Esophagus muscularis mucosa (tissue), 4 donors: ENCODE data around the gene GALNT2. TPM values are rescaled to one million over a fixed set of nuclear protein-coding genes. Genes with fewer than 3 reads are reported as not detected.
A peak's percentile ranks its signal among the peaks of the same experiment; 100 is the strongest.

Source experiments
- DNase-seq: peaks from one replicate; pipeline ENCODE4 v3.0.0-alpha.2; 2017; ENCODE audit errors: extremely low spot score
- H3K27ac ChIP-seq, 4 donors: fragments of 200-600 bp; sonication (generic); replicated peaks in 1 of 4; 1 replicate in 3 of 4; 2 replicates in 1 of 4; pipeline ENCODE4 v1.5.1; 2016 to 2019; ENCODE audit warnings: mild to moderate bottlenecking in 1 of 4
- H3K27me3 ChIP-seq, 4 donors: fragments of 200-600 bp; sonication (generic); one replicate each; pipeline versions ENCODE4 v1.5.1 to v1.6.0; 2016 to 2019
- H3K36me3 ChIP-seq, 4 donors: fragments of 200-600 bp; sonication (generic); one replicate each; pipeline ENCODE4 v1.5.1; 2016 to 2019
- H3K4me1 ChIP-seq, 4 donors: fragments of 200-600 bp; sonication (generic); one replicate each; pipeline ENCODE4 v1.5.1; 2016 to 2019
- H3K4me3 ChIP-seq, 4 donors: fragments of 200-600 bp; sonication (generic); 1 replicate in 2 of 4; 2 replicates in 2 of 4; pipeline ENCODE4 v1.5.1; 2016 to 2019; ENCODE audit warnings: mild to moderate bottlenecking in 4 of 4, moderate library complexity in 1 of 4
- H3K9me3 ChIP-seq, 4 donors: fragments of 200-600 bp; sonication (generic); 1 replicate in 3 of 4; 2 replicates in 1 of 4; pipeline ENCODE4 v1.5.1; 2016 to 2019
- EP300 ChIP-seq: sonication (generic); formaldehyde crosslinking; IDR thresholded peaks from one replicate; pipeline ENCODE4 v1.6.1; 2017; ENCODE audit warnings: antibody characterized with exemption
- POLR2A ChIP-seq: fragments of 450-650 bp; IDR thresholded peaks from one replicate; pipeline ENCODE4 v1.6.1; 2017; ENCODE audit warnings: antibody characterized with exemption, moderate library complexity, mild to moderate bottlenecking, low read depth
- POLR2AphosphoS5 ChIP-seq, 2 donors: sonication (generic); formaldehyde crosslinking; IDR thresholded peaks; one replicate each; pipeline ENCODE4 v1.6.1; 2017; ENCODE audit warnings: antibody characterized with exemption in 2 of 2
- WGBS: methylation state at CpG from one replicate; pipeline ENCODE4 v1.1.5; 2018; 5-methylcytosine and 5-hydroxymethylcytosine counted together
- intact Hi-C: fragments of 100-400 bp; cut with DNase I; formaldehyde crosslinking; loops from one replicate; pipeline ENCODE4 v1.15.1; 2023
- total RNA-seq, 4 donors: library from RNA; depleted of rRNA; stranded (reverse); fragments of >200 nt; gene quantifications; one replicate each; pipeline versions ENCODE4 v1.1.0 to v1.2.1, GENCODE V29; 2016
- TF ChIP-seq, protein P1 (sequence below), 3 experiments: fragments of 200-600 bp in 2 of 3; fragments of 450-650 bp in 1 of 3; sonication (generic) in 2 of 3; IDR thresholded peaks; one replicate each; pipeline ENCODE4 v1.5.1; 2017 to 2019; ENCODE audit warnings: antibody characterized with exemption in 3 of 3, mild to moderate bottlenecking in 2 of 3, moderate library complexity in 1 of 3

Gene GALNT2
- total RNA-seq, 4 donors from 2014 or later = 89.6 to 145 (median 129) TPM

DNA sequence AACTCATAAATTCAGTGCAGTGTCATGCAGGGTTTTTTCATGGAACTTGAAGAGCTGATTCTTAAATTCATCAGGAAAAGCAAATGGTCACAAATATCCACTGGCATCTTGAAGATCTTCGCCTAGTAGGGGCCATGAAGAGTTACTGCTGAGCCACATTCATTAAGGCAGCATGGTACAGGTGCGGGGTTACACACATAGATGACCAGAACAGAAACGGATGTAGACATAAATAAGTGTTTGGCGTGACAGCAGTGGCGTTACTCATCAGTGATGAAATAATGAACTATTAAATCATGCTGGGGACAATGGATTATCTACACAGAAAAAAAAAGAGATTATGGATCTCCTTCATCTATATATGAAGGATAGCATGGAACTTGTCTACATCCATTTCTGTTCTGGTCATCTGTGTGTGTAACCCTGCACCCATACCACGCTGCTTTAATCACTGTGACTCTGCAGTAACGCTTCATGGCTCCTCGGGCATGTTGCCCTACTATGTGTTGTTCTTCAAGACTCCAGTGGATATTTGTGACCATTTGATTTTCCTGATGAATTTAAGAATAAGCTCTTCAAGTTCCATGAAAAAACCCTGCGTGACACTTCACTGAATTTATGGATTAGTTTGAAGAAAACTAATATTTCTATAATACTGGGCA, 161.3 kb downstream of the GALNT2 start:
- Histone ChIP-seq H3K27ac (no peak overlapping the region), H3K9me3 (no peaks in the 10 kb centered on the region), H3K36me3 (no peaks in the 10 kb centered on the region), H3K4me3 (no peak overlapping the region), H3K4me1 (peaks cover 28 to 66% (median 47%) of the 10 kb centered on the region in 4 donors), H3K27me3 (no peaks in the 10 kb centered on the region)
- WGBS = 93% methylated on average over 9 of the region's 9 CpGs
- intact Hi-C loops = no loop called here
- no peak for DNase-seq
- TF ChIP-seq, protein P1, sequence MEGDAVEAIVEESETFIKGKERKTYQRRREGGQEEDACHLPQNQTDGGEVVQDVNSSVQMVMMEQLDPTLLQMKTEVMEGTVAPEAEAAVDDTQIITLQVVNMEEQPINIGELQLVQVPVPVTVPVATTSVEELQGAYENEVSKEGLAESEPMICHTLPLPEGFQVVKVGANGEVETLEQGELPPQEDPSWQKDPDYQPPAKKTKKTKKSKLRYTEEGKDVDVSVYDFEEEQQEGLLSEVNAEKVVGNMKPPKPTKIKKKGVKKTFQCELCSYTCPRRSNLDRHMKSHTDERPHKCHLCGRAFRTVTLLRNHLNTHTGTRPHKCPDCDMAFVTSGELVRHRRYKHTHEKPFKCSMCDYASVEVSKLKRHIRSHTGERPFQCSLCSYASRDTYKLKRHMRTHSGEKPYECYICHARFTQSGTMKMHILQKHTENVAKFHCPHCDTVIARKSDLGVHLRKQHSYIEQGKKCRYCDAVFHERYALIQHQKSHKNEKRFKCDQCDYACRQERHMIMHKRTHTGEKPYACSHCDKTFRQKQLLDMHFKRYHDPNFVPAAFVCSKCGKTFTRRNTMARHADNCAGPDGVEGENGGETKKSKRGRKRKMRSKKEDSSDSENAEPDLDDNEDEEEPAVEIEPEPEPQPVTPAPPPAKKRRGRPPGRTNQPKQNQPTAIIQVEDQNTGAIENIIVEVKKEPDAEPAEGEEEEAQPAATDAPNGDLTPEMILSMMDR (IDR thresholded peaks at IDR 0.05) = no peak
- no peak for TF ChIP-seq EP300
- TF ChIP-seq POLR2A = no peak
- no peak for TF ChIP-seq POLR2AphosphoS5 (IDR thresholded peaks at IDR 0.05)

DNA sequence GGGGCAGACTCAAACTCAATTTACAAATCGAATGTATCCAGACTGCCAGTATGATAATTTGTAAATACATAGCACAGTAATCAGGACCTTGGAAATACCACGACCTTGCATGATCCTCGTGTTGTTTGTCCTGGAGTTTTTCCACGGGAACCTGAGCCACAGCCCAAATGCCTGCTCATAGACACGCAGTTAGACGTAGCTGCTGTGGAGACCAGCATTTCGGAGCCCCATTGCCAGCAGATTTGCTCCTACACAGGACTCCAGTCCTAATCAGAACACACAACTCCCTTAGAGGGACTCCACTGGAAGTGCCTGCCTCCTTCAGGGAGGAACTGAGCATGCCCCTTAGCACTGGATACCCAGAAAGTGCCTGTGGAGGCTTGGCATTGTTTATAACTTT, 163.2 kb downstream of the GALNT2 start:
- H3K27me3 ChIP-seq = no peaks in the 10 kb centered on the region
- WGBS = 67% methylated on average over 7 of the region's 7 CpGs
- no peak overlapping the region for H3K4me3 ChIP-seq
- no peaks in the 10 kb centered on the region for H3K36me3 ChIP-seq
- TF ChIP-seq POLR2AphosphoS5 (IDR thresholded peaks at IDR 0.05) = no peak
- TF ChIP-seq EP300 = no peak
- TF ChIP-seq, protein P1 (IDR thresholded peaks at IDR 0.05) = no peak
- no peak for TF ChIP-seq POLR2A
- H3K27ac ChIP-seq = no peak overlapping the region
- peaks cover 28 to 48% (median 33%) of the 10 kb centered on the region in 4 donors for H3K4me1 ChIP-seq
- intact Hi-C loops = no loop called here
- DNase-seq = no peak
- H3K9me3 ChIP-seq = no peaks in the 10 kb centered on the region

DNA sequence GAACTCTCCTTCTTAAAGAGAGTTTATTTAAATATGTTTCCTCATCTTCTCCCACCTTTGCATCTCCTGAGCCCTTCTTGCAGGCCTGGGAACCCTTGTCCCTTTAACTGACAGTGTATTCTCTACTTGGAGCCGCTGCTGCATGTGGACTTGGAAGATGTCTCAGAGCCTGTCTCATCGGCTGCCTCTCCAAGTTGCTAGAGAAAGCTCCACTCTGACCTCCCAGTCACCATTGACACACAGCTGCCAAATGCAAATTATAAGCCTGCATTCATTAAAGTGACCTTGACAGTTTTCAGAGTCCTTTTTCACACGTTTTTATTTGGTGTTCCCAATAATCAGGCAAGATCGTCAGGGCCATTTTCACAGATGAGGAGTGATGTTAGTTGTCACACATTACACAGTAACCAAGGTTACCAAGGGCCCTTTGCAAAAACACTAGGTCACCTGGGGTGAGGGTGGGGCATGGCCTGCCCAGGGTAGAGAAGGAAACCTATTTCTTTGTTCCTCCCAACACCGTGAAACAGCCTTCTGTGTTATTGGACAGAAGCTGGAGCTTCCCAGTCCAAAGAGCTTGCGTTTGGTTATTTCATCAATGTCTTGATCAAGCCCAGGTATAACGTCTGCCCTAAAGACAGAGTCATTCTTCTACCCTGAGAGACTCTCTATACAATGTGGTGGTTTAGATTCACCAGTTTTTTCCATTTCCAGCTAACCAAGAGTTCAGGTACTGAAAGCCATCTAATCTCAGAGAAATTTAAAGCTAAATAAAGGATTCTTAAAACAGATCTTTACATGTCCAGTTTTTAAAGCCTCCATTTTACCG, 164.1 kb downstream of the GALNT2 start:
- WGBS = 75% methylated on average over 8 of the region's 8 CpGs
- Histone ChIP-seq H3K27me3 (no peaks in the 10 kb centered on the region), H3K27ac (no peak overlapping the region), H3K9me3 (no peaks in the 10 kb centered on the region), H3K4me3 (no peak overlapping the region), H3K4me1 (peaks cover 28 to 39% (median 33%) of the 10 kb centered on the region in 4 donors), H3K36me3 (peaks cover 0 to 6% (median 2%) of the 10 kb centered on the region in 4 donors)
- no peak for DNase-seq
- intact Hi-C loops = no loop called here
- no peak for TF ChIP-seq EP300
- no peak for TF ChIP-seq POLR2AphosphoS5 (IDR thresholded peaks at IDR 0.05)
- TF ChIP-seq, protein P1 (IDR thresholded peaks at IDR 0.05) = no peak
- TF ChIP-seq POLR2A = no peak

DNA sequence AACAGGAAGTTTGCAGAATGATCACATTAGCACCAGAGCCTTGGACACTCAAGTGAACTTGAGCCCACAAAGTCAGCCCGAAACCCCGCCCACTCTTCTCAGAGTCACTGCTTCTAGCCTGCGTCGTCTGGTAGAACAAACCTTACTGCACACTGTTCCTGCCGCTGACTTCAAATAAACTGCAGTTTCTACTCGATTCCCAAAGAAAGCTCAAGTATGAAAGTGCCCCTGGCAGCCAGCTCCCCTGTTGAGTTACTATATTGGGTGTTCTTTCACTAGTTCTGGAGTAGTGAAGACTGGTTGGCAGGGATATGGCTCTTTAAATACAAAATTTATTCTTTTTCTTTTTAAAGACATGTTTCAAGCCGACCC, 164.7 kb downstream of the GALNT2 start:
- H3K27me3 ChIP-seq = no peaks in the 10 kb centered on the region
- TF ChIP-seq, protein P1 (IDR thresholded peaks at IDR 0.05) = no peak
- peak; percentile 10 to 37 for TF ChIP-seq POLR2AphosphoS5 (IDR thresholded peaks at IDR 0.05)
- no peak overlapping the region for H3K27ac ChIP-seq
- peak overlapping the region in 2 of 4 donors; percentile 5 to 24 for H3K4me3 ChIP-seq
- DNase-seq = no peak
- intact Hi-C loops = no loop called here
- H3K4me1 ChIP-seq = peaks cover 28 to 37% (median 33%) of the 10 kb centered on the region in 4 donors
- no peaks in the 10 kb centered on the region for H3K9me3 ChIP-seq
- WGBS = 58% methylated on average over 7 of the region's 7 CpGs
- H3K36me3 ChIP-seq = peaks cover 0 to 12% (median 7%) of the 10 kb centered on the region in 4 donors
